ENCODE results near the gene LDLRAD4.
A peak's percentile ranks its signal among the peaks of the same experiment; 100 is the strongest.

Gene LDLRAD4

GRCh38 chr18:13356032-13356431 lies 137.5 kb downstream of the LDLRAD4 start:
- no peak for DNase-seq

- no peak for DNase-seq
These were observed 138.7 kb downstream of the LDLRAD4 start for GRCh38 chr18:13357289-13357688.

- no peak for DNase-seq
These were observed 140.7 kb downstream of the LDLRAD4 start for GRCh38 chr18:13359210-13359609.

GRCh38 chr18:13361431-13361830 lies 142.9 kb downstream of the LDLRAD4 start:
- DNase-seq, result no peak

DNA sequence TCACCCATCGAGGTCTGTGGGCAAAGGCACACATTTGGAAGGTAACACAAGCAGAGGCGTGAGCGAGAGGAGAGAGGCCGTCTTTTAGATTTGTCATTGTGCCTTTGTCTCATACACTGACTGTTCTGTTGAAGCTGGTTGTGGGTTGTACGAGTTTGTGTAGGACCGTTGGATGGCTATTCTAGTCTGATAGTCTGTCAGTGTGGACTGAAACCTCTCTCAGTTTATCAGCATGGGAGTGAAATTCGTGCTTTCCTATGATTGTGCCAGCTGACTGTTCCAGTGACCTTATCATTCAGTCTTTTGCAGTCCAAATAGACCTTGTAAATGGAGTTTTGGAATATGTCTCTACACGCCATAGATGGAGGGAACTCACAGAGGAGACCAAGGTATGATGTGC lies 143.5 kb downstream of the LDLRAD4 start:
- no peak for DNase-seq

- no peak for DNase-seq
These were observed 144.0 kb downstream of the LDLRAD4 start for GRCh38 chr18:13362607-13363006.

DNA sequence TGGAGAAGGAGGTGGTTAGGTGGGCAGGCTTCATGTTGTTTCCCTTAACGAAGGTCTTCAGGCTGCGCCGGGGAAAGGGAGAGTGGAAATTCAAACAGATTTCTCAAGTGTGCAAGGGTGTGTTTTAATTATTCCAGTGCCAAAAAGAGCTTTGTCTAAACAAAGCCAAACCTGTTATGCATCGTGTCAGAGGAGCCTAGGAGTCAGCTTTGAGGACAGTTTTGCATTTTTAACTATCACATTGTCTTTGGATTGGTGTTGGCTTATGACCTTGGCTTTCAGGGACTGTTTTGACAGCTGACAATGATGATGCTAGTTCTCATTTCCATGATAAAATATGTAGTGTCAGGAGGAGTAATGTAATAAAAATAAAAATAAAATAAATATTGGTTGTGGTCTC lies 144.8 kb downstream of the LDLRAD4 start:
- no peak for DNase-seq

DNA sequence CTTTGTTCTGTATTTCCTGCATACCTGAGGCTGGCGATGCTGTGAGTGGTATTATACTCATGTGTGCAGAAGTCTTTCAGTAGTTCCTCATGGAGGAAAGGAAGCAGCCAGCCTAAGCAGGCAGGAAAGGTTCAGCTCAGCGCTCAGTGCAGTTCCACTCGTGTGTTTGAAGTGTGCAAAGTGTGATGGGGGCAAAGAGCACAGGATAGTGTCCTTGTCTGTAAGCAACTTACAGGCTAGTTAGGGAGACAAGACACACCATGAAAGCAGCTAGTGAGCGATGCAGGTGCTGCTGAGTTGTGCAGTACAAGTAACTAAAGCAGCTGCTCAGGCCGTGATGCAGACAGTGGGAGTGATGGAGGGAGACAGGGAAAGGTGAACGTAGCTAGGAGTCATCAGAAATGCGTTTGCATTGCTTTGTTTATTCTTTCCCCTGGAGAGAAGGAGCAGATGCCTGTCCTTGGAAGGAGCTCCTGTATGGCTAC lies 146.2 kb downstream of the LDLRAD4 start:
- DNase-seq, result no peak

DNA sequence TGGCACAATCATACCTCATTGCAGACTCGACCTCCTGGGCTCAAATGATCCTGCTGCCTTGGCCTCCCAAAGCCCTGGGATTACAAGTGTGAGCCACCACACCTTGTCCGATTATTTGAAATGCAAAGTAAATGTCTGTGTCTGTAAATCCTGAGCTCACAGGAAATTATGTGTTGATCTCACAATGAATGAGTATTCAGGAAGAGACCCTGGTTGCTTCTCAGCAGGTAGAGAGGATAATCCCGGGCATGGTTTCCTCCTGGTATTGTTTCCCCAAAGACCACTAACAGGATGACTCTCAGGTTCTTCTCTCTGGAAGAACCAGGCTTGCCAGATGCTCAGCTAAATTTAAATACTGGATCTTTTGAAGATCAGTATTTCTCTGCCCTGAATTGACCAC lies 147.6 kb downstream of the LDLRAD4 start:
- no peak for DNase-seq

GRCh38 chr18:13366541-13366940 lies 148.0 kb downstream of the LDLRAD4 start:
- no peak for DNase-seq

- DNase-seq, result no peak
These were observed 148.7 kb downstream of the LDLRAD4 start for GRCh38 chr18:13366962-13367892.

- no peak for DNase-seq
These were observed 149.7 kb downstream of the LDLRAD4 start for GRCh38 chr18:13368080-13368813.

GRCh38 chr18:13369353-13369752 lies 150.8 kb downstream of the LDLRAD4 start:
- no peak for DNase-seq

GRCh38 chr18:13369756-13370510 lies 151.4 kb downstream of the LDLRAD4 start:
- peak; percentile 54 for DNase-seq

- DNase-seq, result no peak
These were observed 152.6 kb downstream of the LDLRAD4 start for GRCh38 chr18:13370995-13371625.

- no peak for DNase-seq
These were observed 153.3 kb downstream of the LDLRAD4 start for GRCh38 chr18:13371689-13372418.

- no peak for DNase-seq
These were observed 154.0 kb downstream of the LDLRAD4 start for GRCh38 chr18:13372531-13372951.

DNA sequence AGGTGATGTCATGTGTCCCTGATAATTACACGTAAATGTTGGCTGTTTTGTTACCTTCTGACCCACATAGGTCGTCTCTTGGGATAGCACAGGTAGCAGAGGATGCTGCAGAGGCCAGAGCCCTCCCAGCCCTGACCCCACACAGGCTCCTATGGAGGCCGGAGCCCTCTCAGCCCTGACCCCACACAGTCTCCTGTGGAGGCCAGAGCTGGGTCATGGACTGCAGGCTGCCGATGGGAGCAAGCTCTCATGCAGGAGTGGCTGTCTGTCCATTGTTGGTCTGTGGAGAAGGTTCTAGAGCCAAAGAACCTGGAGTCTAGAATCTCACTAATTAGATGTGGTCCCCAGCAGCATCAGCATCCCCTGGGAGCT lies 155.5 kb downstream of the LDLRAD4 start:
- no peak for DNase-seq

DNA sequence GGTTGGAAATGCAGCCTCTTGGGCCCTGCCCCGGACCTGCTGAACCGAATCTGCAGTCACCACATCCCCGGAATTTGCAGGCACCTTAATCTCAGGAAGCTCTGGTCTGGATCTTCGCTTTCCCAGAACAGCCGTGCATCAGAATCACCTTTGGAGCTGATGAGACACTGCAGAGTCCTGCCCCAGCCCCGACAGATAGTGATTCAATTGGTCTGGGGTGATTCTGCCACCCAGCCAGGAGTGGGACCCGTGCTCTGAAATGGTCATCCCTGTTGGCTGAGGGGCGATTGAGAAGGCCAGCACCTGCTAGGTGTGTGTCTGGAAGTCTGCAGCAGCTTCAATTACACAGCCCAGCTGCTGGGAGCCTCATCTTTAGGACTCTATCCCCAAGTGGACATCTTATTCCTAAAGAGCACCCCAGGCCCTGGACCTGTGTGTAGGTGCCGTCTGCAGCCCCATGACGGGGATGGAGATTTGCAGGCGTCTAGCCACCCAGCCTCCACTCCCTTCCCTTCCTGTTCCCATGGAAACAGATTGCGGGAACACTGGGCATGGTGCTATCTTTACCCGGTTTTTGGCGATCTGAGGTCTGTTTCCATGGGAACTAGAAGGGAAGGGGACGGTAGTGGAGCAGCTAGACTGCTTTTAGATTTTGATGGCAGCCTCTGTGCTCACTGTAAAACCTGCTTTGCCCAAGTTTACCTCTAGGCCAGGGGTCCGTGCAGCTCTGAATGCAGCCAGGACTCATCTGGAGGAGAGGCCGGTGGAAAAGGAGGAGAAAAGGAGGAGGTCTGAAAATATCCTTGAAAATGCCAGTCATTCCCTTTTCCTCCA lies 156.1 kb downstream of the LDLRAD4 start:
- no peak for DNase-seq

GRCh38 chr18:13375302-13376255 lies 157.0 kb downstream of the LDLRAD4 start:
- peak; percentile 7 for DNase-seq

Data from NCI-H510A treated with DMSO at 0.1 percent for 48 hours (cell line).